HepG2 (cell line): ENCODE data around the gene PODN. TPM values are rescaled to one million over a fixed set of nuclear protein-coding genes. Genes with fewer than 3 reads are reported as not detected.
A peak's percentile ranks its signal among the peaks of the same experiment; 100 is the strongest.

Experiments
- BATF2 ChIP-seq: sonication (generic); formaldehyde crosslinking; IDR thresholded peaks from 2 replicates; pipeline ENCODE4 v1.8.0; 2022; ENCODE audit warnings: mild to moderate bottlenecking, missing genetic modification reagents, moderate library complexity
- DNMT1 ChIP-seq: sonication (generic); formaldehyde crosslinking; IDR thresholded peaks from 2 replicates; pipeline ENCODE4 v1.5.1; 2020; ENCODE audit warnings: mild to moderate bottlenecking, missing genetic modification reagents
- GATA4 ChIP-seq: sonication (generic); IDR thresholded peaks from 2 replicates; pipeline ENCODE4 v1.6.1; 2016; ENCODE audit warnings: antibody characterized with exemption, low read depth, borderline replicate concordance
- HMG20A ChIP-seq: IDR thresholded peaks from 2 replicates; pipeline ENCODE4 v1.6.1; 2016; ENCODE audit warnings: borderline replicate concordance
- KAT8 ChIP-seq: IDR thresholded peaks from 2 replicates; pipeline ENCODE4 v1.6.1; 2016; ENCODE audit warnings: missing genetic modification reagents, missing compliant biosample characterization
- MLXIP ChIP-seq: sonication (generic); formaldehyde crosslinking; IDR thresholded peaks from 2 replicates; pipeline ENCODE4 v1.9.0; 2021; ENCODE audit warnings: missing genetic modification reagents, borderline replicate concordance
- SMC3 ChIP-seq: IDR thresholded peaks from 2 replicates; pipeline ENCODE4 v1.6.1; 2011; ENCODE audit warnings: low read length, improper control_type of control experiment
- SYNCRIP ChIP-seq: fragments of 200-400 bp; formaldehyde crosslinking; IDR thresholded peaks from 2 replicates; pipeline ENCODE4 v1.6.1; 2018; ENCODE audit warnings: mild to moderate bottlenecking, low read depth, low read length; ENCODE audit not compliant: insufficient read depth
- TRIM22 ChIP-seq: fragments of 450-650 bp; IDR thresholded peaks from 2 replicates; pipeline ENCODE4 v1.6.1; 2017
- YEATS4 ChIP-seq: sonication (generic); formaldehyde crosslinking; IDR thresholded peaks from 2 replicates; pipeline ENCODE4 v1.4.0; 2020; ENCODE audit warnings: missing genetic modification reagents, borderline replicate concordance
- ZBTB4 ChIP-seq: sonication (generic); formaldehyde crosslinking; IDR thresholded peaks from 2 replicates; pipeline ENCODE4 v1.4.0; 2020; ENCODE audit warnings: missing genetic modification reagents, mild to moderate bottlenecking, borderline replicate concordance
- ZNF256 ChIP-seq: sonication (generic); formaldehyde crosslinking; conservative IDR thresholded peaks from 2 replicates; pipeline ENCODE4 v1.4.0; 2020; ENCODE audit warnings: missing genetic modification reagents
- ZNF260 ChIP-seq: sonication (generic); formaldehyde crosslinking; IDR thresholded peaks from 2 replicates; pipeline ENCODE4 v1.4.0; 2020; ENCODE audit warnings: missing genetic modification reagents, low read depth, mild to moderate bottlenecking, borderline replicate concordance
- ZNF335 ChIP-seq: sonication (generic); formaldehyde crosslinking; IDR thresholded peaks from 2 replicates; pipeline ENCODE4 v1.4.0; 2020; ENCODE audit warnings: missing genetic modification reagents
- ZNF609 ChIP-seq: sonication (generic); formaldehyde crosslinking; IDR thresholded peaks from 2 replicates; pipeline ENCODE4 v1.4.0; 2020; ENCODE audit warnings: mild to moderate bottlenecking, missing genetic modification reagents, borderline replicate concordance
- ZNF713 ChIP-seq: sonication (generic); formaldehyde crosslinking; IDR thresholded peaks from 2 replicates; pipeline ENCODE4 v1.4.0; 2020; ENCODE audit warnings: mild to moderate bottlenecking, missing genetic modification reagents
- polyA plus RNA-seq, 8 experiments: library from polyadenylated mRNA; depleted of rRNA in 3 of 8; stranded (reverse) in 7 of 8; unstranded in 1 of 8; fragments of >200 nt; fragmentation: Illumina TruSeq in 4 of 8; extraction: Trizol in 4 of 8; gene quantifications; 2 replicates each; pipeline versions ENCODE4 v1.2.1 to v1.2.3, GENCODE V29; 2011 to 2016; ENCODE audit warnings: low read depth in 4 of 8, missing spikeins in 1 of 8, mixed read lengths in 1 of 8; ENCODE audit not compliant: insufficient read depth in 1 of 8
- total RNA-seq, 5 experiments: library from RNA; depleted of rRNA; stranded (reverse); fragments of >200 nt; fragmentation: Illumina TruSeq; extraction: Trizol; gene quantifications; 2 replicates each; pipeline ENCODE4 v1.2.3, GENCODE V29; 2016; ENCODE audit warnings: low read depth in 1 of 5

The PODN gene
- total and polyA plus RNA-seq, 2 of the 13 experiments (the other 11 are each of a cell fraction or from before 2014, with no cell fraction given), result 0.13 TPM; not detected in 1

GRCh38 chr1:53130878-53131589, 69.0 kb downstream of the PODN start (continued):
- no peak for TF ChIP-seq MLXIP (CRISPR knock-in tag)
- TF ChIP-seq SYNCRIP, result no peak
- TF ChIP-seq TRIM22, result no peak
- no peak for TF ChIP-seq HMG20A (CRISPR knock-in tag)
- TF ChIP-seq YEATS4 (CRISPR knock-in tag), result no peak
- peak; percentile 33; the same call in 1 of the 2 replicates for TF ChIP-seq ZNF609 (CRISPR knock-in tag)
- TF ChIP-seq ZNF335 (CRISPR knock-in tag), result peak; percentile 68; the same call in 1 of the 2 replicates
- 0 out of 2 replicates have a peak, but pooled peaks have one; percentile 3 for TF ChIP-seq SMC3
- TF ChIP-seq KAT8 (CRISPR knock-in tag), result peak; percentile 45; the same call in 1 of the 2 replicates
- no peak for TF ChIP-seq DNMT1 (CRISPR knock-in tag)
- TF ChIP-seq BATF2 (CRISPR knock-in tag), result no peak
- TF ChIP-seq GATA4, result no peak
- TF ChIP-seq ZNF260 (CRISPR knock-in tag), result no peak
- TF ChIP-seq ZNF713 (CRISPR knock-in tag), result no peak
- no peak for TF ChIP-seq ZNF256 (CRISPR knock-in tag)
- TF ChIP-seq ZBTB4 (CRISPR knock-in tag), result no peak
